Loucy (cell line): ENCODE results near the gene CDC42EP2.

ENCODE experiments used
- H2AFZ ChIP-seq: fragments of 200-600 bp; sonication (generic); 2 replicates; pipeline ENCODE4 v1.6.0; 2016; ENCODE audit warnings: antibody characterized with exemption, mild to moderate bottlenecking, low read length, moderate library complexity
- H3F3A ChIP-seq: fragments of 200-600 bp; 2 replicates; pipeline ENCODE4 v1.6.0; 2016; ENCODE audit warnings: antibody characterized with exemption, low read depth, mild to moderate bottlenecking
- H3K27me3 ChIP-seq: fragments of 200-600 bp; sonication (generic); 2 replicates; pipeline ENCODE4 v1.6.1; 2014; ENCODE audit warnings: low read length, mild to moderate bottlenecking; ENCODE audit not compliant: insufficient read depth, poor library complexity, severe bottlenecking
- H3K36me3 ChIP-seq: fragments of 200-600 bp; sonication (generic); 2 replicates; pipeline ENCODE4 v1.6.1; 2016; ENCODE audit warnings: low read length; ENCODE audit not compliant: insufficient read depth
- H3K4me1 ChIP-seq: fragments of 200-600 bp; sonication (generic); 2 replicates; pipeline ENCODE4 v1.5.1; 2014; ENCODE audit warnings: low read length, mild to moderate bottlenecking; ENCODE audit not compliant: insufficient read depth, poor library complexity, severe bottlenecking
- H3K4me2 ChIP-seq: fragments of 200-600 bp; sonication (generic); 2 replicates; pipeline ENCODE4 v1.6.0; 2014; ENCODE audit warnings: antibody characterized with exemption, low read length, low read depth, mild to moderate bottlenecking; ENCODE audit not compliant: poor library complexity, severe bottlenecking
- H3K4me3 ChIP-seq: fragments of 200-600 bp; sonication (generic); 2 replicates; pipeline ENCODE4 v1.5.1; 2014; ENCODE audit warnings: low read length, mild to moderate bottlenecking, mixed read lengths; ENCODE audit not compliant: poor library complexity, severe bottlenecking
- H3K79me2 ChIP-seq: fragments of 200-600 bp; sonication (generic); 2 replicates; pipeline ENCODE4 v1.6.1; 2014; ENCODE audit warnings: low read length; ENCODE audit not compliant: insufficient read depth
- H3K9ac ChIP-seq: fragments of 200-600 bp; sonication (generic); 2 replicates; pipeline ENCODE4 v1.6.0; 2014; ENCODE audit warnings: mild to moderate bottlenecking, low read depth, low read length, moderate library complexity; ENCODE audit not compliant: poor library complexity, severe bottlenecking
- H3K9me2 ChIP-seq: fragments of 200-600 bp; sonication (generic); replicated peaks from 2 replicates; pipeline ENCODE4 v1.6.1; 2016; ENCODE audit warnings: low read depth, low read length, mixed read lengths
- H3K9me3 ChIP-seq: fragments of 200-600 bp; sonication (generic); 2 replicates; pipeline ENCODE4 v1.6.1; 2014; ENCODE audit warnings: mild to moderate bottlenecking, antibody characterized with exemption, low read length, low read depth; ENCODE audit not compliant: insufficient read depth
- H4K20me1 ChIP-seq: fragments of 200-600 bp; sonication (generic); 2 replicates; pipeline ENCODE4 v1.6.0; 2014; ENCODE audit warnings: antibody characterized with exemption, low read length, mild to moderate bottlenecking; ENCODE audit not compliant: insufficient read depth, poor library complexity, severe bottlenecking
- CTCF ChIP-seq: fragments of 200-600 bp; sonication (generic); conservative IDR thresholded peaks from 2 replicates; pipeline ENCODE4 v1.5.1; 2014; ENCODE audit warnings: mild to moderate bottlenecking, antibody characterized with exemption, low read length
- EZH2phosphoT487 ChIP-seq: fragments of 200-600 bp; IDR thresholded peaks from 2 replicates; pipeline ENCODE4 v1.6.1; 2018; ENCODE audit warnings: antibody characterized with exemption, mild to moderate bottlenecking, moderate library complexity, borderline replicate concordance

Gene CDC42EP2

GRCh38 chr11:65315204-65315865 lies 669 bp downstream of the CDC42EP2 start:
- Histone ChIP-seq H3K9me2 (no peaks in the 10 kb centered on the region), H3K9ac (peak overlapping the region; percentile 67), H3F3A (no peaks in the 10 kb centered on the region), H3K4me1 (peaks cover 5% of the 10 kb centered on the region), H3K4me3 (peak overlapping the region; percentile 81), H3K79me2 (no peaks in the 10 kb centered on the region), H2AFZ (peak overlapping the region; percentile 89), H3K27me3 (no peaks in the 10 kb centered on the region), H4K20me1 (no peaks in the 10 kb centered on the region), H3K4me2 (peak overlapping the region; percentile 91), H3K9me3 (no peaks in the 10 kb centered on the region), H3K36me3 (no peaks in the 10 kb centered on the region)
- peak; percentile 98 for TF ChIP-seq CTCF
- no peak for TF ChIP-seq EZH2phosphoT487

GRCh38 chr11:65315866-65316226 lies 1.2 kb downstream of the CDC42EP2 start:
- peak overlapping the region; percentile 67 for H3K9ac ChIP-seq
- peak overlapping the region; percentile 81 for H3K4me3 ChIP-seq
- no peaks in the 10 kb centered on the region for H3K9me3 ChIP-seq
- peaks cover 5% of the 10 kb centered on the region for H3K4me1 ChIP-seq
- no peaks in the 10 kb centered on the region for H4K20me1 ChIP-seq
- no peaks in the 10 kb centered on the region for H3K36me3 ChIP-seq
- no peaks in the 10 kb centered on the region for H3F3A ChIP-seq
- TF ChIP-seq EZH2phosphoT487 (no peak), CTCF (no peak; the same call in 1 of the 2 replicates)
- no peak overlapping the region; the same call in 1 of the 2 replicates for H2AFZ ChIP-seq
- H3K9me2 ChIP-seq = no peaks in the 10 kb centered on the region
- no peaks in the 10 kb centered on the region for H3K79me2 ChIP-seq
- no peaks in the 10 kb centered on the region for H3K27me3 ChIP-seq
- peak overlapping the region; percentile 91 for H3K4me2 ChIP-seq

- peak overlapping the region; percentile 91 for H3K4me2 ChIP-seq
- H3K9me2 ChIP-seq = no peaks in the 10 kb centered on the region
- H3K79me2 ChIP-seq = no peaks in the 10 kb centered on the region
- H3K4me3 ChIP-seq = peak overlapping the region; percentile 81
- peaks cover 5% of the 10 kb centered on the region for H3K4me1 ChIP-seq
- no peaks in the 10 kb centered on the region for H3K36me3 ChIP-seq
- TF ChIP-seq CTCF = no peak
- no peak for TF ChIP-seq EZH2phosphoT487
- H3K9ac ChIP-seq = peak overlapping the region; percentile 67
- no peaks in the 10 kb centered on the region for H3K9me3 ChIP-seq
- H4K20me1 ChIP-seq = no peaks in the 10 kb centered on the region
- no peaks in the 10 kb centered on the region for H3K27me3 ChIP-seq
- no peaks in the 10 kb centered on the region for H3F3A ChIP-seq
- no peak overlapping the region for H2AFZ ChIP-seq
Measured at GRCh38 chr11:65316227-65317024, 1.8 kb downstream of the CDC42EP2 start.
